PC-9 (cell line): ENCODE data around the gene FXYD6. TPM values are rescaled to one million over a fixed set of nuclear protein-coding genes. Genes with fewer than 3 reads are reported as not detected.
A peak's percentile ranks its signal among the peaks of the same experiment; 100 is the strongest.

Experiments
- BruUV-seq: library from RNA; stranded (reverse); fragments of 400-500 nt; replicated peaks from 2 replicates; lab custom pipeline; 2021; lab: Mats Ljungman, UMichigan
- CTCF ChIA-PET: fragments of 300-600 bp; sonication (Branson Sonifier 250); formaldehyde crosslinking; loops from one replicate; lab custom pipeline; 2022; ENCODE audit warnings: antibody characterized with exemption; lab: Charles Lee
- POLR2A ChIA-PET: fragments of 300-600 bp; sonication (Branson Sonifier 250); formaldehyde crosslinking; loops from one replicate; lab custom pipeline; 2022; ENCODE audit warnings: antibody characterized with exemption; ENCODE audit not compliant: unreplicated experiment; lab: Charles Lee
- DNase-seq, 2 experiments: peaks; one replicate each; pipeline versions ENCODE4 v3.0.0 to v3.0.0-alpha.2; 2015 to 2022; ENCODE audit warnings: mixed read lengths in 1 of 2
- H2AFZ ChIP-seq: fragments of 200-600 bp; sonication (generic); 2 replicates; pipeline ENCODE4 v1.8.1; 2017; ENCODE audit warnings: antibody characterized with exemption
- H3F3A ChIP-seq: fragments of 200-600 bp; sonication (generic); 2 replicates; pipeline ENCODE4 v1.8.1; 2017; ENCODE audit warnings: antibody characterized with exemption, mild to moderate bottlenecking, low read depth; ENCODE audit not compliant: insufficient read depth
- H3K27ac ChIP-seq: fragments of 200-600 bp; sonication (generic); 2 replicates; pipeline ENCODE4 v1.6.1; 2016; ENCODE audit warnings: mixed run types
- H3K27me3 ChIP-seq: fragments of 200-600 bp; sonication (generic); 2 replicates; pipeline ENCODE4 v1.6.1; 2016; ENCODE audit warnings: low read depth, mixed run types; ENCODE audit not compliant: insufficient read depth
- H3K36me3 ChIP-seq: fragments of 200-600 bp; sonication (generic); 2 replicates; pipeline ENCODE4 v1.6.1; 2016; ENCODE audit warnings: low read depth, mixed run types
- H3K4me1 ChIP-seq: fragments of 200-600 bp; sonication (generic); replicated peaks from 2 replicates; pipeline ENCODE4 v1.6.1; 2016; ENCODE audit warnings: mixed run types; ENCODE audit not compliant: insufficient read depth
- H3K4me2 ChIP-seq: fragments of 200-600 bp; sonication (generic); 2 replicates; pipeline ENCODE4 v1.6.1; 2017; ENCODE audit warnings: mixed run types
- H3K4me3 ChIP-seq: fragments of 200-600 bp; sonication (generic); 2 replicates; pipeline ENCODE4 v1.6.1; 2016; ENCODE audit warnings: mixed run types
- H3K79me2 ChIP-seq: fragments of 200-600 bp; sonication (generic); 2 replicates; pipeline ENCODE4 v1.6.1; 2017; ENCODE audit warnings: low read depth, mixed run types
- H3K9me2 ChIP-seq: fragments of 200-600 bp; sonication (generic); 2 replicates; pipeline ENCODE4 v1.8.1; 2017; ENCODE audit warnings: mild to moderate bottlenecking; ENCODE audit not compliant: insufficient read depth
- H3K9me3 ChIP-seq: fragments of 200-600 bp; sonication (generic); 2 replicates; pipeline ENCODE4 v1.8.1; 2016; ENCODE audit warnings: low read depth; ENCODE audit not compliant: insufficient read depth
- H4K20me1 ChIP-seq: fragments of 200-600 bp; sonication (generic); 2 replicates; pipeline ENCODE4 v1.8.1; 2017; ENCODE audit not compliant: insufficient read depth
- EZH2 ChIP-seq: fragments of 200-600 bp; sonication (generic); IDR thresholded peaks from 2 replicates; pipeline ENCODE4 v1.8.0; 2017; ENCODE audit warnings: antibody characterized with exemption, low read depth
- intact Hi-C: fragments of 100-400 bp; cut with micrococcal nuclease; formaldehyde crosslinking; loops from one replicate; pipeline ENCODE4 v1.10.0; 2022; ENCODE audit not compliant: unreplicated experiment
- total RNA-seq: library from RNA; stranded (reverse); gene quantifications from 2 replicates; pipeline ENCODE4 v1.2.3, GENCODE V29; 2021
- TF ChIP-seq, protein P1 (sequence below): fragments of 200-600 bp; sonication (generic); conservative IDR thresholded peaks from 2 replicates; pipeline ENCODE4 v1.6.1; 2017; ENCODE audit warnings: mixed run types, antibody characterized with exemption, mild to moderate bottlenecking, moderate library complexity

The FXYD6 gene
- total RNA-seq, 1 experiment from 2014 or later, result 0.20 TPM

- peaks cover 6% of the 10 kb centered on the region for H3K27me3 ChIP-seq
- no peaks in the 10 kb centered on the region for H3K9me3 ChIP-seq
- BruUV-seq, result no TSS peak
- H3K4me3 ChIP-seq, result no peak overlapping the region
- intact Hi-C loops, result loop anchor here (1.0 kb wide), 2 partner anchors 103 to 209 kb away; no protein-coding TSS in a partner anchor
- no peaks in the 10 kb centered on the region for H3K4me1 ChIP-seq
- no peaks in the 10 kb centered on the region for H3K9me2 ChIP-seq
- ChIA-PET POLR2A (no interaction called here), CTCF (interaction anchor here (0.5 to 1.0 kb wide), 3 partner anchors 103 to 728 kb away, joined by 3 to 19 read pairs (median 6); no protein-coding TSS in a partner anchor)
- H2AFZ ChIP-seq, result no peak overlapping the region
- H3K79me2 ChIP-seq, result no peaks in the 10 kb centered on the region
- H3K27ac ChIP-seq, result no peak overlapping the region
- H3F3A ChIP-seq, result no peaks in the 10 kb centered on the region
- no peaks in the 10 kb centered on the region for H4K20me1 ChIP-seq
- TF ChIP-seq EZH2, result no peak
- TF ChIP-seq, protein P1, sequence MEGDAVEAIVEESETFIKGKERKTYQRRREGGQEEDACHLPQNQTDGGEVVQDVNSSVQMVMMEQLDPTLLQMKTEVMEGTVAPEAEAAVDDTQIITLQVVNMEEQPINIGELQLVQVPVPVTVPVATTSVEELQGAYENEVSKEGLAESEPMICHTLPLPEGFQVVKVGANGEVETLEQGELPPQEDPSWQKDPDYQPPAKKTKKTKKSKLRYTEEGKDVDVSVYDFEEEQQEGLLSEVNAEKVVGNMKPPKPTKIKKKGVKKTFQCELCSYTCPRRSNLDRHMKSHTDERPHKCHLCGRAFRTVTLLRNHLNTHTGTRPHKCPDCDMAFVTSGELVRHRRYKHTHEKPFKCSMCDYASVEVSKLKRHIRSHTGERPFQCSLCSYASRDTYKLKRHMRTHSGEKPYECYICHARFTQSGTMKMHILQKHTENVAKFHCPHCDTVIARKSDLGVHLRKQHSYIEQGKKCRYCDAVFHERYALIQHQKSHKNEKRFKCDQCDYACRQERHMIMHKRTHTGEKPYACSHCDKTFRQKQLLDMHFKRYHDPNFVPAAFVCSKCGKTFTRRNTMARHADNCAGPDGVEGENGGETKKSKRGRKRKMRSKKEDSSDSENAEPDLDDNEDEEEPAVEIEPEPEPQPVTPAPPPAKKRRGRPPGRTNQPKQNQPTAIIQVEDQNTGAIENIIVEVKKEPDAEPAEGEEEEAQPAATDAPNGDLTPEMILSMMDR, result peak; percentile 99
- H3K4me2 ChIP-seq, result no peak overlapping the region
- no peaks in the 10 kb centered on the region for H3K36me3 ChIP-seq
- peak in 1 of 2 experiments; percentile 68 for DNase-seq
These were observed 32.6 kb downstream of the FXYD6 start for GRCh38 chr11:117843666-117844484.

- CTCF ChIA-PET, result interaction anchor here (0.7 kb wide), 1 partner anchor 121 kb away, joined by 6 read pairs; no protein-coding TSS in a partner anchor
- Histone ChIP-seq H4K20me1 (no peaks in the 10 kb centered on the region), H3F3A (no peaks in the 10 kb centered on the region), H3K27ac (no peak overlapping the region), H3K4me3 (no peak overlapping the region), H3K4me1 (no peaks in the 10 kb centered on the region), H3K27me3 (peaks cover 22% of the 10 kb centered on the region), H2AFZ (no peak overlapping the region), H3K4me2 (no peak overlapping the region), H3K36me3 (no peaks in the 10 kb centered on the region), H3K9me2 (no peaks in the 10 kb centered on the region), H3K9me3 (no peaks in the 10 kb centered on the region), H3K79me2 (no peaks in the 10 kb centered on the region)
- no peak for DNase-seq
- BruUV-seq, result no TSS peak
- intact Hi-C loops, result no loop called here
- POLR2A ChIA-PET, result no interaction called here
- TF ChIP-seq, protein P1, result no peak
- no peak for TF ChIP-seq EZH2
These were observed 34.1 kb downstream of the FXYD6 start for GRCh38 chr11:117842131-117842941.

- Histone ChIP-seq H3K9me3 (no peaks in the 10 kb centered on the region), H4K20me1 (no peaks in the 10 kb centered on the region), H3K27ac (no peak overlapping the region), H2AFZ (no peak overlapping the region), H3K27me3 (peaks cover 29% of the 10 kb centered on the region), H3K79me2 (no peaks in the 10 kb centered on the region), H3K9me2 (no peaks in the 10 kb centered on the region), H3K4me1 (no peaks in the 10 kb centered on the region), H3K4me2 (no peak overlapping the region), H3K36me3 (no peaks in the 10 kb centered on the region), H3K4me3 (no peak overlapping the region), H3F3A (no peaks in the 10 kb centered on the region)
- BruUV-seq, result no TSS peak
- TF ChIP-seq EZH2, result no peak
- TF ChIP-seq, protein P1, result no peak
- POLR2A ChIA-PET, result no interaction called here
- intact Hi-C loops, result no loop called here
- no peak for DNase-seq
- CTCF ChIA-PET, result no interaction called here
These were observed 34.9 kb downstream of the FXYD6 start for GRCh38 chr11:117841551-117842031.
